Mesenchymal stem cell (in vitro differentiated cells and primary cell): Measurements from ENCODE around the gene PLIN3.
"Not testable (repeated sequence)": the region's sequence is repeated elsewhere in the genome, so short reads cannot be mapped to it uniquely, and the experiment has no call there.

Source experiments
- DNase-seq: peaks from one replicate; pipeline ENCODE4 v3.0.0-alpha.2; 2013
- H2AFZ ChIP-seq: one replicate; pipeline ENCODE4 v1.6.1; 2013; ENCODE audit warnings: low read depth, mild to moderate bottlenecking, control low read depth, inconsistent platforms, low read length, moderate library complexity
- H2AK5ac ChIP-seq: 2 replicates; pipeline ENCODE4 v1.6.1; 2013; ENCODE audit warnings: low read length, moderate library complexity, mild to moderate bottlenecking, inconsistent platforms; ENCODE audit not compliant: severe bottlenecking
- H2BK120ac ChIP-seq: one replicate; pipeline ENCODE4 v1.6.1; 2013; ENCODE audit warnings: low read depth, mild to moderate bottlenecking, inconsistent platforms, low read length, moderate library complexity
- H2BK12ac ChIP-seq, 2 experiments: one replicate each; pipeline ENCODE4 v1.6.1; 2013; ENCODE audit warnings: inconsistent platforms in 2 of 2, low read length in 2 of 2, mild to moderate bottlenecking in 2 of 2, moderate library complexity in 2 of 2, control low read depth in 1 of 2
- H2BK15ac ChIP-seq: one replicate; pipeline ENCODE4 v1.6.1; 2013; ENCODE audit warnings: mild to moderate bottlenecking, low read depth, inconsistent platforms; ENCODE audit not compliant: poor library complexity, severe bottlenecking
- H2BK5ac ChIP-seq: 2 replicates; pipeline ENCODE4 v1.6.1; 2013; ENCODE audit warnings: low read depth, mild to moderate bottlenecking, low read length, control low read depth, inconsistent platforms; ENCODE audit not compliant: poor library complexity, severe bottlenecking
- H3K14ac ChIP-seq, 2 experiments: one replicate each; pipeline ENCODE4 v1.6.1; 2013; ENCODE audit warnings: inconsistent platforms in 2 of 2, low read length in 2 of 2, control low read depth in 1 of 2, mild to moderate bottlenecking in 1 of 2, moderate library complexity in 1 of 2
- H3K18ac ChIP-seq, 2 experiments: one replicate each; pipeline ENCODE4 v1.6.1; 2013; ENCODE audit warnings: inconsistent platforms in 2 of 2, low read length in 2 of 2, control low read depth in 1 of 2, low read depth in 1 of 2, mild to moderate bottlenecking in 1 of 2
- H3K23ac ChIP-seq, 2 experiments: one replicate each; pipeline ENCODE4 v1.6.1; 2013; ENCODE audit warnings: inconsistent platforms in 2 of 2, low read length in 2 of 2, mild to moderate bottlenecking in 2 of 2, moderate library complexity in 2 of 2, control low read depth in 1 of 2
- H3K27ac ChIP-seq: 2 replicates; pipeline ENCODE4 v1.5.1; 2013; ENCODE audit warnings: mild to moderate bottlenecking, moderate library complexity, low read length, control low read depth, inconsistent platforms; ENCODE audit not compliant: poor library complexity, severe bottlenecking
- H3K27me3 ChIP-seq, 2 experiments: 2 replicates each; pipeline versions ENCODE4 v1.6.1 to v1.7.0; 2013; ENCODE audit warnings: low read length in 2 of 2, mild to moderate bottlenecking in 2 of 2, moderate library complexity in 2 of 2, control low read depth in 1 of 2, inconsistent platforms in 1 of 2; ENCODE audit not compliant: control insufficient read depth in 1 of 2, insufficient read depth in 1 of 2
- H3K36me3 ChIP-seq, 2 experiments: 2 replicates each; pipeline versions ENCODE4 v1.6.1 to v1.7.0; 2013; ENCODE audit warnings: low read length in 2 of 2, control low read depth in 1 of 2, inconsistent platforms in 1 of 2, low read depth in 1 of 2, mild to moderate bottlenecking in 1 of 2; ENCODE audit not compliant: insufficient read depth in 2 of 2, control insufficient read depth in 1 of 2
- H3K4ac ChIP-seq, 2 experiments: one replicate each; pipeline ENCODE4 v1.6.1; 2013; ENCODE audit warnings: inconsistent platforms in 2 of 2, low read length in 2 of 2, mild to moderate bottlenecking in 2 of 2, moderate library complexity in 2 of 2, control low read depth in 1 of 2, low read depth in 1 of 2
- H3K4me1 ChIP-seq: 2 replicates; pipeline ENCODE4 v1.6.1; 2013; ENCODE audit warnings: low read depth, low read length, control low read depth; ENCODE audit not compliant: control insufficient read depth, insufficient read depth
- H3K4me2 ChIP-seq: 2 replicates; pipeline ENCODE4 v1.6.1; 2013; ENCODE audit warnings: low read length, mild to moderate bottlenecking, inconsistent platforms; ENCODE audit not compliant: poor library complexity, severe bottlenecking
- H3K4me3 ChIP-seq, 2 experiments: 2 replicates each; pipeline versions ENCODE4 v1.5.1 to v1.7.0; 2013; ENCODE audit warnings: low read length in 2 of 2, mild to moderate bottlenecking in 2 of 2, control low read depth in 1 of 2, low read depth in 1 of 2; ENCODE audit not compliant: insufficient read depth in 1 of 2
- H3K79me1 ChIP-seq: replicated peaks from 2 replicates; pipeline ENCODE4 v1.6.1; 2013; ENCODE audit warnings: mild to moderate bottlenecking, control low read depth, low read length, inconsistent platforms; ENCODE audit not compliant: poor library complexity, severe bottlenecking
- H3K9ac ChIP-seq: 2 replicates; pipeline ENCODE4 v1.7.0; 2013; ENCODE audit warnings: mild to moderate bottlenecking, low read length, moderate library complexity
- H3K9me3 ChIP-seq: 2 replicates; pipeline ENCODE4 v1.7.0; 2013; ENCODE audit warnings: mild to moderate bottlenecking, low read length; ENCODE audit not compliant: control insufficient read depth
- H4K8ac ChIP-seq: one replicate; pipeline ENCODE4 v1.6.1; 2013; ENCODE audit warnings: inconsistent platforms, mild to moderate bottlenecking, low read length, moderate library complexity
- H4K91ac ChIP-seq: one replicate; pipeline ENCODE4 v1.6.1; 2013; ENCODE audit warnings: mild to moderate bottlenecking, low read length, inconsistent platforms
- WGBS: methylation state at CpG from one replicate; pipeline ENCODE4 v1.1.7; 2013; ENCODE audit warnings: mixed read lengths; 5-methylcytosine and 5-hydroxymethylcytosine counted together

Gene PLIN3

DNA sequence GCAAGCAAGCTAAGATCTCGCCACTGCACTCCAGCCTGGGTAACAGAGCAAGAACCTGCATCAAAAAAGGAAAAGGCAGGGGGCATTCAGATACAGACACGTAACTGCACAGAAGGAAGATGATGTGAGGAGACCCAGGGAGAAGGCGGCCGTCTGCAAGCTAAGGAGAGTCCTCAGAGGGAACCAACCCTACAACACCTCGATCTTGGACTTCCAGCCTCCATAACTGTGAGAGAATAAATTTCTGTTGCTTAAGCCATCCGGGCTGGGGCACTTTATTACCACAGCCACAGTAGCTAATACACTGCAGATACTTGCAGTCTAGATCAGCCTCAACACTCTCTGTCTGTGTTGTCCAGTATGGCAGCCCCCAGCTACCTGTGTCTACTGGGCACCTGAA, 43.9 kb downstream of the PLIN3 start:
- Histone ChIP-seq H3K4me3 (no peak overlapping the region), H4K91ac (no peak overlapping the region), H3K4me2 (no peak overlapping the region), H3K79me1 (peaks cover 10% of the 10 kb centered on the region), H2AK5ac (no peak overlapping the region), H2AFZ (no peak overlapping the region), H3K14ac (no peak overlapping the region), H3K9me3 (no peaks in the 10 kb centered on the region), H3K4me1 (peaks cover 2% of the 10 kb centered on the region), H2BK120ac (no peak overlapping the region), H3K4ac (no peak overlapping the region), H4K8ac (no peak overlapping the region), H2BK5ac (no peak overlapping the region), H3K36me3 (peaks cover 20 to 24% of the 10 kb centered on the region in 2 experiments), H3K27me3 (no peaks in the 10 kb centered on the region), H3K9ac (no peak overlapping the region), H2BK12ac (no peak overlapping the region), H3K23ac (no peak overlapping the region), H3K27ac (no peak overlapping the region), H2BK15ac (no peak overlapping the region), H3K18ac (no peak overlapping the region)
- WGBS: 91% methylated on average over 6 of the region's 6 CpGs
- DNase-seq: no peak

DNA sequence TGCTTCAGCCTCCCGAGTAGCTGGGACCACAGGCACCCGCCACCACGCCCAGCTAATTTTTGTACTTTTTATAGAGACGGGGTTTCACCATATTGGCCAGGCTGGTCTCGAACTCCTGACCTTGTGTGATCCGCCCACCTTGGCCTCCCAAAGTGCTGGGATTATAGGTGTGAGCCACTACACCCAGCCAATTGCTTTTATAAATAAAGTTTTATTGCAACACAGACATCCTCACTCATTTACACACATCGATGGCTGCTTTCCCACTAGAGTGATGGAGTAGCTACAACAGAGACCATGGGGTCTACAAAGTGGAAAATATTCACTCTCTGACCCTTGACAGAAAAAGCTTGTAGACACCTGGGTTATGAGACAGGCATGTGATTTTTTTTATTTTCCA, 45.1 kb downstream of the PLIN3 start:
- H3K9me3 ChIP-seq, H3K4ac ChIP-seq, H2AFZ ChIP-seq, H4K91ac ChIP-seq, H3K14ac ChIP-seq, H2AK5ac ChIP-seq, H2BK120ac ChIP-seq, H3K27ac ChIP-seq, H2BK12ac ChIP-seq, H3K23ac ChIP-seq, H3K4me2 ChIP-seq, H2BK15ac ChIP-seq, H2BK5ac ChIP-seq, H3K4me3 ChIP-seq, H3K9ac ChIP-seq, H4K8ac ChIP-seq, DNase-seq, H3K4me1 ChIP-seq, H3K18ac ChIP-seq, H3K27me3 ChIP-seq: not testable (repeated sequence)
- peaks cover 32% of the 10 kb centered on the region in 2 experiments for H3K36me3 ChIP-seq
- 100% methylated on average over 6 of the region's 7 CpGs for WGBS
- peaks cover 18% of the 10 kb centered on the region for H3K79me1 ChIP-seq

GRCh38 chr19:4821265-4821664, 46.2 kb downstream of the PLIN3 start:
- no peak overlapping the region for H3K23ac ChIP-seq
- H3K4me3 ChIP-seq: no peak overlapping the region
- H2BK120ac ChIP-seq: no peak overlapping the region
- no peak overlapping the region for H3K18ac ChIP-seq
- no peak overlapping the region for H3K27ac ChIP-seq
- DNase-seq: no peak
- no peak overlapping the region for H2BK5ac ChIP-seq
- no peaks in the 10 kb centered on the region for H3K9me3 ChIP-seq
- no peak overlapping the region for H2AFZ ChIP-seq
- H2BK12ac ChIP-seq: no peak overlapping the region
- no peak overlapping the region for H3K14ac ChIP-seq
- H3K4me2 ChIP-seq: no peak overlapping the region
- H3K4ac ChIP-seq: no peak overlapping the region
- H2BK15ac ChIP-seq: no peak overlapping the region
- H3K79me1 ChIP-seq: peaks cover 22% of the 10 kb centered on the region
- no peaks in the 10 kb centered on the region for H3K4me1 ChIP-seq
- H3K9ac ChIP-seq: no peak overlapping the region
- 77% methylated on average over 4 of the region's 4 CpGs for WGBS
- H3K27me3 ChIP-seq: no peaks in the 10 kb centered on the region
- H4K91ac ChIP-seq: no peak overlapping the region
- H4K8ac ChIP-seq: no peak overlapping the region
- peaks cover 43% of the 10 kb centered on the region in 2 experiments for H3K36me3 ChIP-seq
- no peak overlapping the region for H2AK5ac ChIP-seq

DNA sequence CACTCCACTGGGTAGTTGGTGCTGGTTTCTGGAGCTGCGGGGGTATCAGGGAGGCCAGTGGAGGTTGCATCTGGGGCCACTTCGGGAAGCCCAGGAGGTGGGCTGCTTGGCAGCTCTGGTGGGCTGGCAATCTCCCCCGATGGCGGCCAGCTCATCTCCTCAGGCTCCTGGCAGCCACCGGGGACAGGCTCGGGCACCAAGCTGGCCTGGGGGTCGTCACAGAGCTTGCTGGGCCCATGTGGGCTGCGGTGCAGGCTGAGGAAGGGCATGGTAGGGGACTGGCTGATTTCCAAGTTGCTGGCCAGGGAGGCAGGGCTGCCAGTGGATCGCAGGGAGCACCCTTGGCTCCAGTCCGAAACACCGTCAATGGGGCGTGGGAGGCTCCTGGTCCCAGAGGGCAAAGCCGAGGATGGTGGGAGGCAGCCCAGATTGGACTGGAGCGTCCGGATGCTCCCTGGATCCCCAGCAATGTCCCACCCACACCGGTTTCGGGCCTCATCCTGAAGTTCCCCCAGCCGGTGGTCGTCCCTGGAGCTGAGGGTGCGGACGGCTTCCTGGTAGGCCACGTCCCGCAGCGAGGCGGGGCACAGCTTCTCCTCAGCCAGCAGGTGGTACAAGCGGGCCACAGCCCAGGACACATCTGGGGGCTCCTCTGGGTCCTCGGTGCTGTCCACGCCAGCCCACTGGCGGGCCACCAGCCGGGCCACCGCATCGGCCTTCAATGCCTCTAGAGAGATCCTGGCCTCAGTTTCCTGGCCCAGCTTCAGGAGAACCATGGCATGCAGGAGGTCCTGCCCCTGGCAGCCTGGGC, 49.8 kb downstream of the PLIN3 start:
- Histone ChIP-seq H4K8ac (no peak overlapping the region), H3K27me3 (no peaks in the 10 kb centered on the region), H3K79me1 (peaks cover 23% of the 10 kb centered on the region), H4K91ac (no peak overlapping the region), H3K18ac (no peak overlapping the region), H3K4ac (no peak overlapping the region), H3K27ac (no peak overlapping the region), H2BK120ac (no peak overlapping the region), H2BK12ac (no peak overlapping the region), H2AK5ac (no peak overlapping the region), H2BK5ac (no peak overlapping the region), H3K36me3 (peaks cover 35 to 40% of the 10 kb centered on the region in 2 experiments), H3K9me3 (no peaks in the 10 kb centered on the region), H3K4me3 (no peak overlapping the region), H3K4me2 (no peak overlapping the region), H3K14ac (no peak overlapping the region), H3K23ac (no peak overlapping the region), H2AFZ (no peak overlapping the region), H2BK15ac (no peak overlapping the region), H3K4me1 (peaks cover 5% of the 10 kb centered on the region), H3K9ac (no peak overlapping the region)
- DNase-seq: no peak
- 97% methylated on average over 32 of the region's 32 CpGs for WGBS
